CD4-positive, alpha-beta T cell treated with Interleukin-17A for 4 hours (primary cell): ENCODE results near the gene SHROOM1.
"Not testable (repeated sequence)": the region's sequence is repeated elsewhere in the genome, so short reads cannot be mapped to it uniquely, and the experiment has no call there.

Experiments used
- DNase-seq: peaks from one replicate; pipeline ENCODE4 v3.0.0-alpha.2; 2020; ENCODE audit warnings: mixed read lengths

SHROOM1 gene

GRCh38 chr5:132824426-132824825 is 6.0 kb downstream of the SHROOM1 start:
- no peak for DNase-seq

DNA sequence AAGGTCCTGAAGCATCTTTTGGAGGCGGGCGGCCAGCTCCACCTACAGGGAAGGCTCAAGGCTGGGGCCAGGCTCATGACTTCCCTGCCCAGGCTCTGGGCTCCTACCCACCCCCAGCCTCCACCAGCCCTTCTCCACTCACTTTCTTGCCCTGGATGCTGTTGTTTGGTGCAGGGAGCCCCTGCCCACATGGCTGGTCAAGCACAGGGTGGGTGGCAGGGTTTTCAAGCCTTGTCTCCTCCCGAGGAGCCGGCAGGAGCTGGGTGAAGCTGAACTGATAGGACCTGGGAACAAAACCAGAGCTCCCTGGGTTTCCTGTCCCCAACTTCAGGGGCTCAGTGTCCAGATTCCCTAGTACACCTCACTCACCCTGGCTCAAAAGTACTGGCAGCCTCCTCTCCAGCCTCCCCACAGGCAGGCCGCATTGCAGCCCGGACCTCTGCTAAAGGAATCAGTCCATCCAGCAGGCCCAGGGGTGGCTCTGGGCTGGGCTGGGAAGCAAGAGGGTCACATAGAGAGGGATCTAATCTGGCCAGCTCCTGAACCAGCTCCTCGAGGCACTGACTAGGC is 6.9 kb downstream of the SHROOM1 start:
- DNase-seq = no peak

GRCh38 chr5:132822650-132823480 is 7.6 kb downstream of the SHROOM1 start:
- DNase-seq = peak; percentile 12

DNA sequence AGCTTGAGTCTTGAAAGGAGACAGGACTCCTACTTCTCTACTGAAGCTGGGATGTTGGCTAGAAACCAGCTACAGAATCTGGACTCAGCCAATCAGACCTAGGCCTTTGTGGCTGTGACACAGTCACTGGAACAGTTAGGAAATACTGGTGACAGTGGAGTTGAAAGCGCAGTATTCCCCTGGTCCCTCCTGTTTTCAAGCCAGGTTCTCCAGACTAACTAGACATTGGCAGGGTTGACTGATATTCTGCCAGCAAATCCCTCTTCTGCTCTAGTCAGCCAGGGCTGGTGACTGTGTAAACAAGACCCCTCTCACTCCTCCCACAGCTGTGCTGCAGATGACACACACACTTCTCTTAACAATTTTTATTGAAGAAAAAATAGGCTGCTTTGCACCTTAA is 8.7 kb downstream of the SHROOM1 start:
- no peak for DNase-seq

- DNase-seq = no peak
Measured at GRCh38 chr5:132821350-132821749, 9.1 kb downstream of the SHROOM1 start.

- DNase-seq = peak; percentile 93
Measured at GRCh38 chr5:132820162-132820754, 10.2 kb downstream of the SHROOM1 start.

- peak; percentile 28 for DNase-seq
Measured at GRCh38 chr5:132819468-132819867, 11.0 kb downstream of the SHROOM1 start.

DNA sequence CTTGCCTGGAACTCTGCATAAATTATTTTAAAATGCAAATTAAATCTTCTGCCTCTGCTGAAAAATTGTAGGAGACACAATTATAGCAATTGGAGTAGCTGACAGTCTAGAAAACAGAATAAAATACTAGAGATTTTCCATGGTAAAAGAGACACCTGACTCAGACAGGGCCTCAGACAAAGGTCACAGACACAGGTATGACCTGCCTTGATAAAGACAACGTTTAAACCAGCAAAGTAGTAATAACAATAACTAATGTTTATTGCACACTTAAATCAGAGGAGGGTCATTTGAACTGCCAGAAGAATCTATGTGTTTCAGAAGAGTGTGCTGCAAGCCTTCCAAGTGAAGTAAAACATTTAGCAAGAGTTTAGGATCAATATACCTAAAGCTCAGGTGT is 13.4 kb downstream of the SHROOM1 start:
- DNase-seq = no peak

GRCh38 chr5:132816554-132816953 is 13.9 kb downstream of the SHROOM1 start:
- no peak for DNase-seq

DNA sequence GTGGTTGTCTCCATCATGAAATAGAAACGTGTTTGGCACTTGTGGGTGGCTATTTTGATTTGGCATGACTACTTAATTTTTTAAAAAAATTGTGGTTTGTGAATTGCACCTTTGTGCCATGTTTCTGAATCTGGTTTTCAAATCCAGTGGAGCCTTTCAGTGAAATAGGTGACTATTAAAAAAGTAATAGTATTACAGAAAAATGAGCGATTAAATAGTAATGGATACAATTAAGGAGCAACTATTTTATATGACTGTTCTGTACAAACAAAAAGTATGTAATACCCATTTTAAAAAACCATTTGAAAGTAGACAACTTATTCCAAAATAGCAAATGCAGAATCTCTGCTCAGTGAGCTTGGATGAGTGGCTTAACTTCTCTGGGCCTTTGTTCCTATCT is 14.4 kb downstream of the SHROOM1 start:
- no peak for DNase-seq

GRCh38 chr5:132815454-132815853 is 15.0 kb downstream of the SHROOM1 start:
- DNase-seq = no peak

- DNase-seq = no peak
Measured at GRCh38 chr5:132814503-132815294, 15.7 kb downstream of the SHROOM1 start.

GRCh38 chr5:132813599-132814502 is 16.6 kb downstream of the SHROOM1 start:
- peak; percentile 51 for DNase-seq

DNA sequence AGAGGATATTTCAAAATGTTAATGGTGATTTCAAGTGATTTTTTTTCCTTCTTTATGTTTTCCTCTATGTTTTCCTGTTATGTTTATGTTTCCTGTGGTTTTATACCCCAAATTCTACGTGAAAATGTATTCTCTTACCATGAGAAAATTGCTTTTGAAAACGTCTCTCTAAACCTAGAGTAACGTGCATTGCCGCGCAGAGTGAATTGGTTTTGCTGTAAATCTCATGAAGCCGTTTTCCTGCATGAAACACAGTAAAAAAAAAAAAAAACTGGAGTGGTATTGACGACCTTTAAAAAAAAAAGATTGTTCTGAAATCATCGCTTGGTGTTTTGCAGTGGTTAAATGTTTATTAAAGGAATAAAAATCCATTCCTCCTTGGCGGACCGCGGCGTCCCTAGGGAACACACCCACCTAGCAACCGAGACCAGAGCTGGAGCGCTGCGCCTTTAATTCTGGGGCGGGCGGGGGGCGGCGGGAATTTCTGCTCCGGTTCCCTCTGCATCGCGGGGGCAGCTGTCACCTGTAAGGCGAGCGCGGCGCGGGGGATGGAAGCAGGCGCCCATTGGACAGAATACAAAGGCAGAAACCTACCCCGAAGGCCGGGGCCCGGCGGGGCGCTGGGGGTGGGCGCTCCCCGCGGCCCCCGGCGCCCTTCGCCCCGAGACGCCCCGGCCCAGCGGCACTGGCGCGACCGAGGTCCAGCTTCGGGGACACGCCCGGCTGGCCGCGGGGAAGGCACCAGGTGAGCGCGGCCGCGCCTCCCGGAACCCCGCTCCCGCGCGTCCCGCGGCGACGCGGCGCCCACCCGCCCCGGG is 17.5 kb downstream of the SHROOM1 start, which contains the start of gene SOWAHA:
Gene SOWAHA, plus strand, starts transcription at position 522 of the 818 bp plus-strand sequence. CDS start 320 bp downstream, outside the sequence.
- peak; percentile 31 for DNase-seq

- no peak for DNase-seq
Measured at GRCh38 chr5:132812123-132812765, 18.2 kb downstream of the SHROOM1 start.

- no peak for DNase-seq
Measured at GRCh38 chr5:132810605-132811004, 19.8 kb downstream of the SHROOM1 start.

- DNase-seq = no peak
Measured at GRCh38 chr5:132808866-132809265, 21.6 kb downstream of the SHROOM1 start.

GRCh38 chr5:132808448-132808847 is 22.0 kb downstream of the SHROOM1 start:
- no peak for DNase-seq

- no peak for DNase-seq
Measured at GRCh38 chr5:132807163-132807838, 23.1 kb downstream of the SHROOM1 start.

GRCh38 chr5:132806804-132807162 is 23.7 kb downstream of the SHROOM1 start:
- not testable (repeated sequence) for DNase-seq
